Smooth muscle cell (in vitro differentiated cells): ENCODE results near the gene MXD4. TPM values are rescaled to one million over a fixed set of nuclear protein-coding genes. Genes with fewer than 3 reads are reported as not detected.

Experiments
- DNase-seq: peaks from one replicate; lab custom pipeline; 2025; ENCODE audit not compliant: unreplicated experiment; lab: John Stamatoyannopoulos, UW
- H2AFZ ChIP-seq: fragments of 200-600 bp; sonication (generic); 2 replicates; pipeline ENCODE4 v1.6.0; 2016; ENCODE audit warnings: antibody characterized with exemption, low read depth, mild to moderate bottlenecking
- H3F3A ChIP-seq: fragments of 200-600 bp; sonication (generic); 2 replicates; pipeline ENCODE4 v1.6.0; 2017; ENCODE audit warnings: antibody characterized with exemption, low read depth
- H3K27ac ChIP-seq: fragments of 200-600 bp; sonication (generic); 2 replicates; pipeline ENCODE4 v1.5.1; 2016; ENCODE audit warnings: low read depth, mild to moderate bottlenecking
- H3K27me3 ChIP-seq: fragments of 200-600 bp; sonication (generic); 2 replicates; pipeline ENCODE4 v1.6.1; 2016; ENCODE audit warnings: low read depth, mild to moderate bottlenecking
- H3K36me3 ChIP-seq: fragments of 200-600 bp; sonication (generic); 2 replicates; pipeline ENCODE4 v1.5.1; 2016; ENCODE audit warnings: low read depth
- H3K4me1 ChIP-seq: fragments of 200-600 bp; sonication (generic); 2 replicates; pipeline ENCODE4 v1.5.1; 2016; ENCODE audit warnings: low read depth
- H3K4me2 ChIP-seq: fragments of 200-600 bp; sonication (generic); 2 replicates; pipeline ENCODE4 v1.6.0; 2016; ENCODE audit warnings: mild to moderate bottlenecking
- H3K4me3 ChIP-seq: fragments of 200-600 bp; sonication (generic); 2 replicates; pipeline ENCODE4 v1.5.1; 2016; ENCODE audit warnings: mild to moderate bottlenecking
- H3K79me2 ChIP-seq: fragments of 200-600 bp; sonication (generic); 2 replicates; pipeline ENCODE4 v1.6.0; 2016; ENCODE audit warnings: low read depth, mild to moderate bottlenecking
- H3K9ac ChIP-seq: fragments of 200-600 bp; sonication (generic); 2 replicates; pipeline ENCODE4 v1.6.0; 2016; ENCODE audit warnings: low read depth
- H3K9me3 ChIP-seq: fragments of 200-600 bp; sonication (generic); replicated peaks from 2 replicates; pipeline ENCODE4 v1.5.1; 2016; ENCODE audit warnings: low read depth
- H4K20me1 ChIP-seq: fragments of 200-600 bp; sonication (generic); 2 replicates; pipeline ENCODE4 v1.6.0; 2016; ENCODE audit warnings: low read depth
- CTCF ChIP-seq: fragments of 200-600 bp; sonication (generic); IDR thresholded peaks from 2 replicates; pipeline ENCODE4 v1.5.1; 2017; ENCODE audit warnings: borderline replicate concordance, mild to moderate bottlenecking, antibody characterized with exemption; ENCODE audit not compliant: insufficient read depth, poor library complexity, severe bottlenecking
- WGBS: methylation state at CpG from one replicate; pipeline ENCODE4 v1.1.7; 2016; ENCODE audit warnings: low lambda C conversion rate; 5-methylcytosine and 5-hydroxymethylcytosine counted together
- polyA plus RNA-seq: library from polyadenylated mRNA; unstranded; fragments of >200 nt; fragmentation: Nextera tagmentation; extraction: Ambion mirVana; gene quantifications from 2 replicates; pipeline ENCODE4 v1.2.1, GENCODE V29; 2016
- total RNA-seq: library from RNA; depleted of rRNA; stranded (reverse); fragments of >200 nt; gene quantifications from 2 replicates; pipeline ENCODE4 v1.2.3, GENCODE V29; 2014

MXD4 gene
- total and polyA plus RNA-seq, 2 experiments from 2014 or later: 26.8 to 81.8 TPM

- H4K20me1 ChIP-seq: no peaks in the 10 kb centered on the region
- no peak overlapping the region for H3K27ac ChIP-seq
- no peak overlapping the region for H3K4me3 ChIP-seq
- no peak overlapping the region for H3K4me2 ChIP-seq
- 85% methylated on average over 12 of the region's 12 CpGs for WGBS
- no peaks in the 10 kb centered on the region for H3K36me3 ChIP-seq
- no peaks in the 10 kb centered on the region for H3K79me2 ChIP-seq
- no peaks in the 10 kb centered on the region for H3K4me1 ChIP-seq
- DNase-seq: no peak
- no peak overlapping the region for H3K9ac ChIP-seq
- H3K27me3 ChIP-seq: no peaks in the 10 kb centered on the region
- H2AFZ ChIP-seq: no peak overlapping the region
- H3K9me3 ChIP-seq: no peaks in the 10 kb centered on the region
- H3F3A ChIP-seq: no peaks in the 10 kb centered on the region
- no peak for TF ChIP-seq CTCF
Observed at GRCh38 chr4:2269618-2270163, 7.8 kb upstream of the MXD4 start.

GRCh38 chr4:2269206-2269531 lies 7.3 kb upstream of the MXD4 start:
- Histone ChIP-seq H3K4me3 (no peak overlapping the region), H3K4me1 (no peaks in the 10 kb centered on the region), H3K4me2 (no peak overlapping the region), H2AFZ (no peak overlapping the region), H3K27ac (no peak overlapping the region), H4K20me1 (no peaks in the 10 kb centered on the region), H3K9me3 (no peaks in the 10 kb centered on the region), H3K36me3 (no peaks in the 10 kb centered on the region), H3K9ac (no peak overlapping the region), H3K79me2 (no peaks in the 10 kb centered on the region), H3F3A (no peaks in the 10 kb centered on the region), H3K27me3 (no peaks in the 10 kb centered on the region)
- TF ChIP-seq CTCF: no peak
- DNase-seq: no peak
- 78% methylated on average over 6 of the region's 6 CpGs for WGBS

GRCh38 chr4:2268357-2269205 lies 6.7 kb upstream of the MXD4 start:
- Histone ChIP-seq H3K9me3 (no peaks in the 10 kb centered on the region), H3K4me1 (no peaks in the 10 kb centered on the region), H4K20me1 (no peaks in the 10 kb centered on the region), H3F3A (no peaks in the 10 kb centered on the region), H3K4me3 (no peak overlapping the region), H3K9ac (no peak overlapping the region), H3K79me2 (no peaks in the 10 kb centered on the region), H3K4me2 (no peak overlapping the region), H3K27ac (no peak overlapping the region), H3K27me3 (no peaks in the 10 kb centered on the region), H3K36me3 (no peaks in the 10 kb centered on the region), H2AFZ (no peak overlapping the region)
- TF ChIP-seq CTCF: no peak
- no peak for DNase-seq
- WGBS: 88% methylated on average over 22 of the region's 22 CpGs

GRCh38 chr4:2267841-2268240 lies 5.9 kb upstream of the MXD4 start:
- Histone ChIP-seq H3F3A (no peaks in the 10 kb centered on the region), H3K4me1 (peaks cover 7% of the 10 kb centered on the region), H3K36me3 (no peaks in the 10 kb centered on the region), H3K9ac (no peak overlapping the region), H2AFZ (no peak overlapping the region), H3K79me2 (no peaks in the 10 kb centered on the region), H3K27ac (no peak overlapping the region), H4K20me1 (no peaks in the 10 kb centered on the region), H3K4me2 (no peak overlapping the region), H3K9me3 (no peaks in the 10 kb centered on the region), H3K27me3 (no peaks in the 10 kb centered on the region), H3K4me3 (no peak overlapping the region)
- no peak for DNase-seq
- no peak for TF ChIP-seq CTCF
- 96% methylated on average over 12 of the region's 12 CpGs for WGBS
